ENCODE results near the gene NBPF4.
"Not testable (repeated sequence)": the region's sequence is repeated elsewhere in the genome, so short reads cannot be mapped to it uniquely, and the experiment has no call there.

NBPF4 gene

DNA sequence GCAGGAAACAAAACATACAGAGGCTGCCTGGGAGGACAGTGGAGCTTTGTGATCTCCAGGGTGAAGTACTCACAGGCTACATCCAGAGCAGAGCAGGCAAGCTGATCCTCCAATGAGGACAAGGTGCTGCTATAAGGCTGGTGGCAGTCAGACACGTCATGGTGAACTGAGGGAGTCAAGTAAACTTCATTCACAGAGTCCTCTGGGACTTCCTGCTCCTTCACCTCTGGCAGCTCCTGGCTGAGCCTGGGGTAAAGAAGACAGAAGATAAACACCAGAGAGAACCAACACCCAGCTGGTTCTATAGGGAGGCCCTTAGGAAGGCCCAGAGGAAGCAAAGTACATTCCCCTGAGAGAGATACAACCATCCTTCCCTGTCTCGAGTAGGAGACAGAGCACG is 11.7 kb downstream of the NBPF4 start:
- H3K4me3 ChIP-seq (ENCODE audit: low read length); H3K36me3 ChIP-seq (ENCODE audit: insufficient read depth, low read length); H3K4me1 ChIP-seq (ENCODE audit: insufficient read depth, low read length); H3K9ac ChIP-seq (ENCODE audit: low read depth, low read length); H3K27me3 ChIP-seq (ENCODE audit: insufficient read depth, low read length); H3K9me3 ChIP-seq (ENCODE audit: insufficient read depth, low read depth, low read length); H3K27ac ChIP-seq (ENCODE audit: low read depth, low read length): not testable (repeated sequence)
- WGBS = no CpG with 5 or more reads among the region's 3 CpGs

DNA sequence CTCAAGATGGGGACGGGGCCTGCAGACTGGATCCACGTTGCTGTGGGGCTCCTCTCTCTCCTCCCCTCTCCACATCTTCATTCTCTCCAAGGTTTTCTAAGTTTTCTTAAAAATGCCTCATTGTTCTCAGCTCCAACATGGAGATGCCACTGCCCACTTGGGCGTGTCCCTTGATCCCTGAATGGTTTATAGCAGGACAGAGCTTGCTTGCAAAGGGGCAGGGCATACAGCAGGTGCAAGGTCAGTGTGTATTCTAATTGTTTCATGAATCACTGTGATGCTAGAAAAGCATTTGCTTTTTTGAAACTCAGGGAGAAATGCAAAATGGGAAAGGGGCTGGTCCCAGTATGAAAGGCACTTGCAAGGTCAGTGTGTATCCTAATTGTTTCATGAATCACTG is 13.9 kb downstream of the NBPF4 start:
- WGBS = no CpG with 5 or more reads among the region's 3 CpGs
- not testable (repeated sequence) for H3K9me3 ChIP-seq (ENCODE audit: insufficient read depth, low read depth, low read length); H3K4me1 ChIP-seq (ENCODE audit: insufficient read depth, low read length); H3K36me3 ChIP-seq (ENCODE audit: insufficient read depth, low read length); H3K27me3 ChIP-seq (ENCODE audit: insufficient read depth, low read length); H3K9ac ChIP-seq (ENCODE audit: low read depth, low read length); H3K27ac ChIP-seq (ENCODE audit: low read depth, low read length); H3K4me3 ChIP-seq (ENCODE audit: low read length)

DNA sequence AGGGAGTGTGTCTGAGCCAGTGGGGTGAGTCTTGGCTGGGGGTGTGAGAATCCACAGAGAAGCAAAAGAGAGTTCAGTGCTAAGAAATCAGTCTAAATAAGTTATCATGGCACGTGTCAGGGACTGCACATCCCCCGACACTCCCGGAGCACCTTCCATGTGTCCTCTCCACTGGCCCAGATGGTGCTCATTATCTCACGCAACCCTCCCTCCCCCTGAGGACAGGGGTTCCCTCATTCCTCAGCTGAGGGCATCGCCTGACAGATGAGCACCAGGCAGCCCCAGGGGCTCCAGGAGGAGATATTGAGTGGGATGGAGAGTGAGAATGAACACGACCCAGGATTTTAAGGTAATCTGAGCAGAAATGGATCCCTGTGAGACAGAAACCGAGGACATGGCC is 16.1 kb downstream of the NBPF4 start:
- H3K4me3 ChIP-seq (ENCODE audit: low read length); H3K9me3 ChIP-seq (ENCODE audit: insufficient read depth, low read depth, low read length); H3K4me1 ChIP-seq (ENCODE audit: insufficient read depth, low read length); H3K27me3 ChIP-seq (ENCODE audit: insufficient read depth, low read length); H3K27ac ChIP-seq (ENCODE audit: low read depth, low read length); H3K9ac ChIP-seq (ENCODE audit: low read depth, low read length); H3K36me3 ChIP-seq (ENCODE audit: insufficient read depth, low read length): not testable (repeated sequence)
- WGBS = no CpG with 5 or more reads among the region's 7 CpGs

DNA sequence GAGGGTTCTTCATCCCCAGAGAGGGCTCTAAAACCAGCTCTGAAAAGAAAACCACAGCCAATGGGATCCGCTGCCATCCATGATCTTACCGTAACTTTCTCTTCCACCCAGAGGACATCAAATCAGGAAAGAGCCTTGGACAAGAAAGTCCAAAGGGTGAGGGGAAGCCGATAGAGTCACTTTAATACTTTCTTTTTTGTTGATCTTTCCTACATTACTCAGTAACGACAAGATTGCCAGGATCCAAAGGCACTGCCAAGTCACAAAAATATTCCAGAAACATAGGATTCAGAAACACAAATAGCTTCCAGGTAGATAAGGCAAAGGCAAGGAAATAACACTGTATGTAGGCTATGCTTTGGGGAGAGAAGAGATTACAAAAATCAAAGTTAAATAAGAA is 17.0 kb downstream of the NBPF4 start:
- H3K9ac ChIP-seq (ENCODE audit: low read depth, low read length); H3K4me1 ChIP-seq (ENCODE audit: insufficient read depth, low read length); H3K27ac ChIP-seq (ENCODE audit: low read depth, low read length); H3K27me3 ChIP-seq (ENCODE audit: insufficient read depth, low read length); H3K9me3 ChIP-seq (ENCODE audit: insufficient read depth, low read depth, low read length); H3K4me3 ChIP-seq (ENCODE audit: low read length); H3K36me3 ChIP-seq (ENCODE audit: insufficient read depth, low read length): not testable (repeated sequence)
- 100% methylated on average over 2 of the region's 4 CpGs for WGBS

DNA sequence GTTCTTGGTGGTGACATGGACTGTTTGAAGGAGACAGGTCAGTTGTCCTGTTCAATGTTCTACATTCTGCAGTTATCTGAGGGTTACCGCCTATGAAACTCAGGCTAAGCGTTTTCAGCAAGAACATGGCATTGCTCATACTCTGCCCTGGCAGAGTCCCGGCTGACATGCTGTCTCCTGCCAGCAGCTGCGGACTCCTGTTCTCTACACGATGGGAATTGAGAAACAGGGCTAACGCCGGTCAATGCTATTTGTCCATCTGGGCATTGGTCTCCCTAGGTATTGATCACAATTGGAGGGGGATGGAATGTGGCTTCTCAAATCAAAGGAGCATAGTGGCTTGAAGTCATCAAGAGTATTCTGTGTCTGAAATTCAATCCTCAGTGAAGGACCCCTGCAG is 20.6 kb downstream of the NBPF4 start:
- not testable (repeated sequence) for H3K36me3 ChIP-seq (ENCODE audit: insufficient read depth, low read length); H3K27me3 ChIP-seq (ENCODE audit: insufficient read depth, low read length); H3K4me3 ChIP-seq (ENCODE audit: low read length); H3K4me1 ChIP-seq (ENCODE audit: insufficient read depth, low read length); H3K27ac ChIP-seq (ENCODE audit: low read depth, low read length); H3K9me3 ChIP-seq (ENCODE audit: insufficient read depth, low read depth, low read length); H3K9ac ChIP-seq (ENCODE audit: low read depth, low read length)
- 95% methylated on average over 7 of the region's 7 CpGs for WGBS

DNA sequence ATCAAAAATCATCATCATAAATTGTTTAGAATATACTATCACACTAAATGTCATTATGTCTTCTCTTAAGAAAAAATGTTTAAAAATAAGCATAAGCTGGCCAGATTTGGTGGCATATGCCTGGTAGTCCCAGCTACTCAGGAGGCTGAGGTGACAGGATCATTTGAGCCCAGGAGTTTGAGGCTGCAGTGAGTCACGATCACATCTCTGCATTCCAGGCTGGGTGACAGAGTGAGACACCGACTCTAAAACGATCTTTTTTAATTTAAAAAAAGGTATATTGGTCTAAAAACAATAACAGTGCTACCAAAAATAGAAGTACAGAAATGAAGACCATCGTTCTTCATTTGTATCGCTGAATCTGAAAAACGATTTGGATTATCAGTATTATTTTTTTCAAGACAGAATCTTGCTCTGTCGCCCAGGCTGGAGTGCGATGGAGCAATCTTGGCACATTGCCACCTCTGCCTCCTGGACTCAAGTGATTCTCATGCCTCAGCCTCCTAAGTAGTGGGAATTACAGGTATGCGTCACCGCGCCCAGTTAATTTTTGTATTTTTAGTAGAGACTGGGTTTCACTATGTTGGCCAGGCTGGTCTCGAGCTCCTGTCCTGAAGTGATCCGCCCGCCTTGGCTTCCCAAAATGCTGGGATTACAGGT is 26.2 kb downstream of the NBPF4 start:
- H3K36me3 ChIP-seq (ENCODE audit: insufficient read depth, low read length); H3K4me3 ChIP-seq (ENCODE audit: low read length); H3K9me3 ChIP-seq (ENCODE audit: insufficient read depth, low read depth, low read length); H3K27me3 ChIP-seq (ENCODE audit: insufficient read depth, low read length); H3K4me1 ChIP-seq (ENCODE audit: insufficient read depth, low read length); H3K9ac ChIP-seq (ENCODE audit: low read depth, low read length); H3K27ac ChIP-seq (ENCODE audit: low read depth, low read length): not testable (repeated sequence)
- WGBS = 94% methylated on average over 9 of the region's 14 CpGs

DNA sequence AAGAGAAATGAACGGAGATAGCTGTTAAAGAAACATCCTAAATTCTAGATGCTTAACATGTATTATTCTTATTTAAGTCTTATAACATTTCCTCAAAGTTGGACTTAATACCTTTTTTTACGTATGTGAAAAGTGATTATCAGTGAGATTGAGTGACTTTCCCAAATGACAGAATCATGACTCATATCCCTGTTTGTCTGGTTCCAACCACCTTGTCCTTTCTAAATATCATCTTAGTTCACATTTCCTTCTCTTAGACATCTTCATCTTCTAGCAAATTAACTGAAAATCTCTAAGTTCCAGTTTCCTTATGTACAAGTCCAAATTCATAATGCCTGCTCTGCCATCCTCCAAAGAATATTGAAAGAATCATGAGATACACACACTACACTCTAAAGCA is 26.9 kb downstream of the NBPF4 start:
- not testable (repeated sequence) for H3K27me3 ChIP-seq (ENCODE audit: insufficient read depth, low read length); H3K4me1 ChIP-seq (ENCODE audit: insufficient read depth, low read length); H3K4me3 ChIP-seq (ENCODE audit: low read length); H3K36me3 ChIP-seq (ENCODE audit: insufficient read depth, low read length); H3K9ac ChIP-seq (ENCODE audit: low read depth, low read length); H3K9me3 ChIP-seq (ENCODE audit: insufficient read depth, low read depth, low read length); H3K27ac ChIP-seq (ENCODE audit: low read depth, low read length)
- no CpG with 5 or more reads among the region's 2 CpGs for WGBS

DNA sequence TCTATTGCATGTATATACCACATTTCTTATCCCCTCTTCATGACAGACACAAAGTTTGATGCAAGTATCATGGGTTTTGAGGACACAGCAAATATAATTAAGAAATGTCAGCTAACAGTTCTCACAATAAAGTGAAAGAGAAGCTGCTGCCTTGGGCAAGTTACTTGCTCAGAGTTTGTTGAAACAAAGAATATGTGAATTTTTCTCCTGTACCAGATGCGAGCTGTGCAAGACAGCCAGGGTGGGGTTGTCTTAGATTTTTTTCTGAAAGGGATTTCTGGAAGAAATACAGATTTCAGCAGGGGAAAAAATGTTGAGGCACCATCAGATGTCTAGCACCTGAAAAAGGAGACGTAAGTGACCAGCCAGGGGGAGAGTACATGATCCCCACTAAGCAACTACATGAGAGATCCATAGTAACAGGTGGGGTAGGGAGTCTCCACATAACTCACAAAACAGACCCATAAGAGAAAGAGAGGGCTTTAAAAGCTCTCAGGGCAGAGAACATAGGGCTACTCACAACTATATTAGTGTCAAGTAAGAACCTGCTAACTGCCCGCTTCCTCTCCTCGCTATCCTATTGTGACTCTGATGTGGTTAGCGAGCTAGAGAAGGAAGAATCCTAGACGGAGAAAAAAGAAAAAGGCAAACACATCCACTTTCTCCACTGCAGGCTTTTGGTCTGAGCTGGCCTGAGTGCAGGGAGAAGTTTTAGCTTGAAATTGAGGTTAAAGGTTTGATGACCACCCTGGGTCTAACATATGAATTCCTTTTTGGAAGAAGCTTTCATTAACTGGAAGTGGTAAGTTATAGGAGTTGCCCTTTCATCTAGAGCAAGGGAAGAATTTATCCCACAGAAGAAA is 27.6 kb downstream of the NBPF4 start:
- not testable (repeated sequence) for H3K4me3 ChIP-seq (ENCODE audit: low read length); H3K4me1 ChIP-seq (ENCODE audit: insufficient read depth, low read length); H3K27me3 ChIP-seq (ENCODE audit: insufficient read depth, low read length); H3K9ac ChIP-seq (ENCODE audit: low read depth, low read length); H3K36me3 ChIP-seq (ENCODE audit: insufficient read depth, low read length); H3K9me3 ChIP-seq (ENCODE audit: insufficient read depth, low read depth, low read length); H3K27ac ChIP-seq (ENCODE audit: low read depth, low read length)
- 90% methylated on average over 3 of the region's 6 CpGs for WGBS

DNA sequence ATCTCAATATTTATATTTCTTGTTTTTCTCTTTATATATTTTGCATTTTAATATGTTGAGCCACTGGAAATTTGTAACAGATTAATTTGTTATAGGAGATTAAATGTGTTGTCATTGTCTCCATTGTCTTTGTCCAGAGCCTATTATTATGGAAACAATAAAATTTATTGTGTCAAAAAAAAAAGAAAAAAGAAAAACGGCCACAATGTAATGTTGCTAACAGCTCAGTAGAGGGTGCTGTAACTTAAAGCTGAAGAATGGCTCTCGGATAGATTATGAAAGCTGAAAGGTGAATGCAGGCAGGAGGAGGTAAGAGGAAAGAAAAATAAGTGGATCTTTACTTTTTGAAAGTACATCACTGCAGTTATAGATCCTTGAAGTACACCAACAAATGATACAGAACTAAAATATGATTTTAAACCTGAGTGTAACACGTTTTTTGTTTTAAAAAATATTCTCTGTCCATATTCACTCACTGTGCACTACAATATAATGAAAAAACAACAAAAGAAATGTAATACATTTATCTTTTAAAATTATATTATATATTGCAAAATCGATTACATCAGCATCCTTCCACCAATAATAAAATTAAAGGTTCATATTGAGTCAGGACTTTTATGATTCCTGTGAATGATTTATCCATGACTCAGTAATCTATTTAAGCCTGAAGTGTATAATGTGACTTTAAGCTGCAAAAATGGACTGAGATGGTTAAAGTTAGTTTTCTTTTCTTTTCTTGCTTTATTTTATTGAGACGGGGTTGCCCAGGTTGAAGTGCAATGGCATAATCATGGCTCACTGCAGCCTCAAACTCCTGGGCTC is 29.0 kb downstream of the NBPF4 start:
- not testable (repeated sequence) for H3K9me3 ChIP-seq (ENCODE audit: insufficient read depth, low read depth, low read length); H3K36me3 ChIP-seq (ENCODE audit: insufficient read depth, low read length); H3K9ac ChIP-seq (ENCODE audit: low read depth, low read length); H3K27me3 ChIP-seq (ENCODE audit: insufficient read depth, low read length); H3K27ac ChIP-seq (ENCODE audit: low read depth, low read length); H3K4me3 ChIP-seq (ENCODE audit: low read length); H3K4me1 ChIP-seq (ENCODE audit: insufficient read depth, low read length)
- WGBS = 0% methylated on average over 1 of the region's 5 CpGs

DNA sequence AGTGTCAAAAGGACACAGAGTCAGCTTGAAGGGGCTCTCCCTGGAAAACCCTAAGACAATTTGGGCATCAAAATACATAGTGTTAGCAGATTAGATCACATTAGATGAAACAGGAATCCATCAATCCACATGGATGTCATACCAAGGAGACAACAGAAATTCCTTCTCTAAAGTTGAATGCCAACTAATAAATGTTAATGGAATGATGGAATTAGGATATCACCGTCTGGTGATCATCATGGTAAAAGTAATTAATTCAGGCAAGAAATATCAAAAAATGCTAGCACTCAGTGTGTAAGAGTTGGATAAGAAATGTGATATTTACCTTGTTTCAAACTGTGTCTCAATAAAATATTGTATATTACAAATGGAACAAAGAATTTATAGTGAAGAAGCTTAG is 32.9 kb downstream of the NBPF4 start:
- Histone ChIP-seq H3K27ac (ENCODE audit: low read depth, low read length) (no peak overlapping the region), H3K9ac (ENCODE audit: low read depth, low read length) (no peak overlapping the region), H3K4me1 (ENCODE audit: insufficient read depth, low read length) (peaks cover 8% of the 10 kb centered on the region; the same call in 1 of the 2 replicates), H3K27me3 (ENCODE audit: insufficient read depth, low read length) (peaks cover 5% of the 10 kb centered on the region; the same call in 1 of the 2 replicates), H3K36me3 (ENCODE audit: insufficient read depth, low read length) (no peaks in the 10 kb centered on the region), H3K4me3 (ENCODE audit: low read length) (no peak overlapping the region), H3K9me3 (ENCODE audit: insufficient read depth, low read depth, low read length) (no peaks in the 10 kb centered on the region)
- 95% methylated on average over 1 of the region's 1 CpG for WGBS

DNA sequence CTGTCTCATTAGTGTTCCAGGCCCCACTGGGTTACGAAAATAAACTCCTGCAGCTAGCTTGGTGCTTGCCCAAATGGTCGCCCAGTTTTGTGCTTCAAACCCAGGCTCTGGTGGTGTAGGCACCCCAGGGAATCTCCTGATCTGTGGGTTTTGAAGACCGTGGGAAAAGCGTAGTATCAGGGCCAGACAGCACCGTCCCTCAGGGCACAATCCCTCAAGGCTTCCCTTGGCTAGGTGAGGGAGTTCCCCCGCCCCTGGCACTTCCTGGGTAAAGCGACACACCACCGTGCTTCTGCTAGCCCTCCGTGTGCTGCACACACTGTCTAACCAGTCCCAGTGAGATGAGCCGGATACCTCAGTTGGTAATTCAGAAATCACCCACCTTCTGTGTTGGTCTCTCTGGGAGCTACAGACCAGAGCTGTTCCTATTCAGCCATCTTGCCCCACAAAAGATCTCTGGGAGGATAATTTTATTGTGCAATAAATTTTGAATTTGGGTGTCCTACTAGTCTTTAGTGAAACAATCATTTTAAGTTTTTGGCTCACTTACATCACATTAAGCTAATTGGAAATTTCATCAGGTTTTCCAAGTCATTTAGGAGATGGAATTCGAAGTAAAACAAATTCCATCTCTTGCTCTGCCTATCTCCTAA is 34.3 kb downstream of the NBPF4 start:
- Histone ChIP-seq H3K27ac (ENCODE audit: low read depth, low read length) (no peak overlapping the region), H3K4me3 (ENCODE audit: low read length) (no peak overlapping the region), H3K9ac (ENCODE audit: low read depth, low read length) (no peak overlapping the region), H3K9me3 (ENCODE audit: insufficient read depth, low read depth, low read length) (no peaks in the 10 kb centered on the region), H3K36me3 (ENCODE audit: insufficient read depth, low read length) (no peaks in the 10 kb centered on the region), H3K27me3 (ENCODE audit: insufficient read depth, low read length) (peaks cover 5% of the 10 kb centered on the region; the same call in 1 of the 2 replicates), H3K4me1 (ENCODE audit: insufficient read depth, low read length) (peaks cover 8% of the 10 kb centered on the region; the same call in 1 of the 2 replicates)
- 86% methylated on average over 11 of the region's 11 CpGs for WGBS
